ENCODE measurements around the gene SVIL. TPM values are rescaled to one million over a fixed set of nuclear protein-coding genes. Genes with fewer than 3 reads are reported as not detected.

Gene SVIL
- polyA plus RNA-seq, 1 donor (not counting 4 experiments of a cell fraction or from before 2014, with no cell fraction given): 16.2 TPM

DNA sequence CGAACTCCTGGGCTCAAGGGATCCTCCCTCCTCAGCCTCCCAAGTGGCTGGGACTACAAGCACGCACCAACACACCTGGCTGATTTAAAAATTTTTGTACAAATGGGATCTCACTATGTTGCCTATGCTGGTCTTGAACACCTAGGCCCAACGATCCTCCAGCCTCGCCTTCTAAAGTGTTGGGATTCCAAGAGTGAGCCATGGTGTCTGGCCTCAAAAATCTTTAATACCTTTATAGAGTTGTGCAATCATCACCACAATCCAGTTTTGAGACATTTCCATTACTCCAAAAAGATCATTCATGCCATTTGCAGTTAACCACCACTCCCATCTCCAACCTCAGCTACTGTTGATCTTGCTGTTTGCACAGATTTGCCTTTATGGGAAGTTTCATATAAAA lies 180.5 kb downstream of the SVIL start:
- Histone ChIP-seq H3K9ac (ENCODE audit: control insufficient read depth, extremely low read depth, insufficient read depth, low read length) (no peak overlapping the region), H2AFZ (ENCODE audit: control insufficient read depth, low read length) (no peak overlapping the region), H3K27ac (ENCODE audit: control insufficient read depth, insufficient read depth, low read length) (no peak overlapping the region), H3K4me1 (ENCODE audit: control insufficient read depth, extremely low read depth, insufficient read depth, low read length) (no peaks in the 10 kb centered on the region), H3K27me3 (ENCODE audit: control insufficient read depth, extremely low read depth, insufficient read depth, low read length) (no peaks in the 10 kb centered on the region), H3K36me3 (ENCODE audit: control insufficient read depth in 2 of 2, extremely low read depth in 1 of 2, insufficient read depth in 2 of 2, low read length in 2 of 2) (peaks cover 0 to 13% of the 10 kb centered on the region in 2 experiments), H3K4me3 (ENCODE audit: control insufficient read depth in 2 of 3, extremely low read depth in 1 of 3, insufficient read depth in 2 of 3, low read depth in 1 of 3, low read length in 3 of 3) (no peak overlapping the region), H3K9me1 (ENCODE audit: control insufficient read depth, extremely low read depth, insufficient read depth, low read length) (no peaks in the 10 kb centered on the region), H3K79me2 (ENCODE audit: control insufficient read depth, insufficient read depth, low read length) (peaks cover 2% of the 10 kb centered on the region), H3K9me3 (ENCODE audit: control insufficient read depth, low read depth, low read length) (no peaks in the 10 kb centered on the region), H4K20me1 (ENCODE audit: control insufficient read depth, extremely low read depth, insufficient read depth, low read length) (peaks cover 2% of the 10 kb centered on the region), H3K4me2 (ENCODE audit: control insufficient read depth, extremely low read depth, insufficient read depth, low read depth, low read length) (no peak overlapping the region)
- dilution Hi-C loops (cut with MboI; ENCODE audit: extremely low pct_ligation_motif_present, low sequenced_read_pairs): no loop called here
- FAIRE-seq (no peak), DNase-seq (ENCODE audit: low read depth, low spot score) (no peak)
- no peak for TF ChIP-seq CTCF (optimal IDR thresholded peaks at IDR 0.05 in 1 of 3, IDR thresholded peaks at IDR 0.05 in 1 of 3, conservative IDR thresholded peaks at IDR 0.05 in 1 of 3; ENCODE audit: extremely low read depth in 1 of 3, insufficient read depth in 2 of 3, low read length in 3 of 3)
- no peak for TF ChIP-seq EZH2 (IDR thresholded peaks at IDR 0.05; ENCODE audit: low read length)

GRCh38 chr10:29452546-29452945 lies 182.2 kb downstream of the SVIL start:
- H3K9me3 ChIP-seq (ENCODE audit: control insufficient read depth, low read depth, low read length): no peaks in the 10 kb centered on the region
- H3K36me3 ChIP-seq (ENCODE audit: control insufficient read depth in 2 of 2, extremely low read depth in 1 of 2, insufficient read depth in 2 of 2, low read length in 2 of 2): peaks cover 0 to 10% of the 10 kb centered on the region in 2 experiments
- no peak overlapping the region for H3K9ac ChIP-seq (ENCODE audit: control insufficient read depth, extremely low read depth, insufficient read depth, low read length)
- peaks cover 5% of the 10 kb centered on the region for H3K4me1 ChIP-seq (ENCODE audit: control insufficient read depth, extremely low read depth, insufficient read depth, low read length)
- H3K79me2 ChIP-seq (ENCODE audit: control insufficient read depth, insufficient read depth, low read length): peaks cover 2% of the 10 kb centered on the region
- H3K27ac ChIP-seq (ENCODE audit: control insufficient read depth, insufficient read depth, low read length): no peak overlapping the region
- no peak overlapping the region for H3K4me2 ChIP-seq (ENCODE audit: control insufficient read depth, extremely low read depth, insufficient read depth, low read depth, low read length)
- no peak for FAIRE-seq
- no peak overlapping the region for H3K4me3 ChIP-seq (ENCODE audit: control insufficient read depth in 2 of 3, extremely low read depth in 1 of 3, insufficient read depth in 2 of 3, low read depth in 1 of 3, low read length in 3 of 3)
- dilution Hi-C loops (cut with MboI; ENCODE audit: extremely low pct_ligation_motif_present, low sequenced_read_pairs): no loop called here
- H3K9me1 ChIP-seq (ENCODE audit: control insufficient read depth, extremely low read depth, insufficient read depth, low read length): no peaks in the 10 kb centered on the region
- DNase-seq (ENCODE audit: low read depth, low spot score): no peak
- no peak for TF ChIP-seq EZH2 (IDR thresholded peaks at IDR 0.05; ENCODE audit: low read length)
- TF ChIP-seq CTCF (optimal IDR thresholded peaks at IDR 0.05 in 1 of 3, IDR thresholded peaks at IDR 0.05 in 1 of 3, conservative IDR thresholded peaks at IDR 0.05 in 1 of 3; ENCODE audit: extremely low read depth in 1 of 3, insufficient read depth in 2 of 3, low read length in 3 of 3): no peak
- H3K27me3 ChIP-seq (ENCODE audit: control insufficient read depth, extremely low read depth, insufficient read depth, low read length): no peaks in the 10 kb centered on the region
- H4K20me1 ChIP-seq (ENCODE audit: control insufficient read depth, extremely low read depth, insufficient read depth, low read length): peaks cover 2% of the 10 kb centered on the region
- H2AFZ ChIP-seq (ENCODE audit: control insufficient read depth, low read length): no peak overlapping the region

All from keratinocyte (primary cell).